Measurements from ENCODE around the gene ACP4. TPM values are rescaled to one million over a fixed set of nuclear protein-coding genes. Genes with fewer than 3 reads are reported as not detected.

Gene ACP4
- total and polyA plus RNA-seq, 2 experiments from 2014 or later = not detected

GRCh38 chr19:50826492-50827240 lies 36.5 kb downstream of the ACP4 start:
- no peak overlapping the region for H3K4me2 ChIP-seq
- 92% methylated on average over 34 of the region's 43 CpGs for WGBS (ENCODE audit: low lambda C conversion rate, missing lambda C conversion rate)
- TF ChIP-seq EZH2phosphoT487 (IDR thresholded peaks at IDR 0.05; ENCODE audit: low read depth, severe bottlenecking, unreplicated experiment) (no peak), EZH2 (IDR thresholded peaks at IDR 0.05; ENCODE audit: borderline replicate concordance) (no peak), CTCF (IDR thresholded peaks at IDR 0.05; ENCODE audit: poor library complexity) (no peak)
- no peak for DNase-seq (ENCODE audit: low spot score)
- H2AFZ ChIP-seq = no peak overlapping the region
- H3K4me3 ChIP-seq = no peak overlapping the region
- H3K9me3 ChIP-seq (ENCODE audit: low read depth) = no peaks in the 10 kb centered on the region
- peaks cover 4% of the 10 kb centered on the region for H3K27me3 ChIP-seq
- H3K36me3 ChIP-seq (replicated peaks; ENCODE audit: insufficient read depth, low read depth) = no peaks in the 10 kb centered on the region
- no peaks in the 10 kb centered on the region for H3K9me2 ChIP-seq (replicated peaks; ENCODE audit: insufficient read depth)
- no peak overlapping the region for H3K27ac ChIP-seq
- no peaks in the 10 kb centered on the region for H3K4me1 ChIP-seq (ENCODE audit: insufficient read depth)
- no peaks in the 10 kb centered on the region for H3K79me2 ChIP-seq
- H4K20me1 ChIP-seq (ENCODE audit: insufficient read depth, poor library complexity, severe bottlenecking) = no peaks in the 10 kb centered on the region

GRCh38 chr19:50827476-50827875 lies 37.3 kb downstream of the ACP4 start:
- Histone ChIP-seq H3K4me2 (no peak overlapping the region), H4K20me1 (ENCODE audit: insufficient read depth, poor library complexity, severe bottlenecking) (no peaks in the 10 kb centered on the region), H3K36me3 (replicated peaks; ENCODE audit: insufficient read depth, low read depth) (no peaks in the 10 kb centered on the region), H3K27ac (no peak overlapping the region), H2AFZ (no peak overlapping the region), H3K27me3 (no peaks in the 10 kb centered on the region), H3K9me2 (replicated peaks; ENCODE audit: insufficient read depth) (no peaks in the 10 kb centered on the region), H3K4me1 (ENCODE audit: insufficient read depth) (no peaks in the 10 kb centered on the region), H3K4me3 (no peak overlapping the region), H3K9me3 (ENCODE audit: low read depth) (no peaks in the 10 kb centered on the region), H3K79me2 (no peaks in the 10 kb centered on the region)
- no peak for DNase-seq (ENCODE audit: low spot score)
- TF ChIP-seq EZH2phosphoT487 (IDR thresholded peaks at IDR 0.05; ENCODE audit: low read depth, severe bottlenecking, unreplicated experiment) (no peak), EZH2 (IDR thresholded peaks at IDR 0.05; ENCODE audit: borderline replicate concordance) (no peak), CTCF (IDR thresholded peaks at IDR 0.05; ENCODE audit: poor library complexity) (no peak)
- WGBS (ENCODE audit: low lambda C conversion rate, missing lambda C conversion rate) = 86% methylated on average over 14 of the region's 14 CpGs

- H3K4me2 ChIP-seq = no peak overlapping the region
- H3K4me3 ChIP-seq = no peak overlapping the region
- H2AFZ ChIP-seq = no peak overlapping the region
- DNase-seq (ENCODE audit: low spot score) = no peak
- H3K36me3 ChIP-seq (replicated peaks; ENCODE audit: insufficient read depth, low read depth) = no peaks in the 10 kb centered on the region
- no peaks in the 10 kb centered on the region for H4K20me1 ChIP-seq (ENCODE audit: insufficient read depth, poor library complexity, severe bottlenecking)
- no peaks in the 10 kb centered on the region for H3K9me2 ChIP-seq (replicated peaks; ENCODE audit: insufficient read depth)
- 89% methylated on average over 5 of the region's 5 CpGs for WGBS (ENCODE audit: low lambda C conversion rate, missing lambda C conversion rate)
- TF ChIP-seq EZH2phosphoT487 (IDR thresholded peaks at IDR 0.05; ENCODE audit: low read depth, severe bottlenecking, unreplicated experiment) = no peak
- no peak for TF ChIP-seq CTCF (IDR thresholded peaks at IDR 0.05; ENCODE audit: poor library complexity)
- TF ChIP-seq EZH2 (IDR thresholded peaks at IDR 0.05; ENCODE audit: borderline replicate concordance) = no peak
- no peaks in the 10 kb centered on the region for H3K9me3 ChIP-seq (ENCODE audit: low read depth)
- H3K27ac ChIP-seq = no peak overlapping the region
- no peaks in the 10 kb centered on the region for H3K4me1 ChIP-seq (ENCODE audit: insufficient read depth)
- H3K27me3 ChIP-seq = no peaks in the 10 kb centered on the region
- H3K79me2 ChIP-seq = no peaks in the 10 kb centered on the region
Observed at GRCh38 chr19:50829801-50830200, 39.6 kb downstream of the ACP4 start.

All from hepatocyte (in vitro differentiated cells).